GM20431 (cell line): Measurements from ENCODE around the gene NAALADL2.

Source experiments
- in situ Hi-C: fragments of 300-500 bp; cut with MseI, MboI; formaldehyde crosslinking; loops from one replicate; pipeline ENCODE4 v1.15.0; 2020; ENCODE audit warnings: low sequenced_read_pairs; ENCODE audit not compliant: unreplicated experiment

The NAALADL2 gene

GRCh38 chr3:174958671-174959328 is 99.7 kb downstream of the NAALADL2 start:
- in situ Hi-C loops = no loop called here

- in situ Hi-C loops = no loop called here
Measured at GRCh38 chr3:174959556-174960065, 100.5 kb downstream of the NAALADL2 start.

DNA sequence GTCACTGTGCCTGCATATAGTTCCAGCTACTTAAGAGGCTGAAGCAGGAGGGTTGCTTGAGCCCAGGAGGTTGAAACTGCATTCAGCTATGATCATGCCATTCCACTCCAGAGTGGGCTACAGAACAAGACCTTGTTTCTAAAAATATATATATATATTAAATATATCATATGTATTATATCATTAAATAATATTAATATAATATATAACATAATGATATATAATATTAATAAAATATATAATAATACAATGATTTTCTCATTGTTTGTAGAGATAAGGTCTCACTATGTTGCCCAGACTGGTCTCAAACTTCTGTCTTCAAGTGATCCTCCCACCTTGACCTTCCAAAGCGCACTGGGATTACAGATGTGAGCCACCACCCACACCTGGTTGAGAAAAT is 101.8 kb downstream of the NAALADL2 start:
- in situ Hi-C loops = no loop called here

- in situ Hi-C loops = no loop called here
Measured at GRCh38 chr3:174973465-174973864, 114.3 kb downstream of the NAALADL2 start.

DNA sequence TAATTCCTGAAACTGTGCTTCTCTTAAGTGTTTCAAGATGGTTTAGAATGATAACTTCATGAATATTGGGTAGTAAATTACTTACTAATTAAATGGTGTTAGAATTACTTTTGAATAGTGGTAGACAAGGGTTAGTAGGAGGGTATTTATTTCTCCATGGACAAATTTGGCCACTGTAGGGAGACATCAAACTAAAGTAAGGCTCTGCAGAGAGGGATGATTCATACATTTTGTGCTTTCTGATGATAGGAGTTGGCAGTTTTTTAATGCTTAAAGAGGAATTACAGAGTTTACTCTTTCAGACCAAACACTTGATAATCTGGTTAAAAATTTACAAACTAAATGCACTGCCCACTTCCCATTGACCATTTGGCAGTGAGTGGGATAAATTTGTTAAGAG is 127.6 kb downstream of the NAALADL2 start:
- in situ Hi-C loops = no loop called here

- in situ Hi-C loops = no loop called here
Measured at GRCh38 chr3:175001091-175001490, 142.0 kb downstream of the NAALADL2 start.

- in situ Hi-C loops = no loop called here
Measured at GRCh38 chr3:175002732-175003143, 143.6 kb downstream of the NAALADL2 start.

DNA sequence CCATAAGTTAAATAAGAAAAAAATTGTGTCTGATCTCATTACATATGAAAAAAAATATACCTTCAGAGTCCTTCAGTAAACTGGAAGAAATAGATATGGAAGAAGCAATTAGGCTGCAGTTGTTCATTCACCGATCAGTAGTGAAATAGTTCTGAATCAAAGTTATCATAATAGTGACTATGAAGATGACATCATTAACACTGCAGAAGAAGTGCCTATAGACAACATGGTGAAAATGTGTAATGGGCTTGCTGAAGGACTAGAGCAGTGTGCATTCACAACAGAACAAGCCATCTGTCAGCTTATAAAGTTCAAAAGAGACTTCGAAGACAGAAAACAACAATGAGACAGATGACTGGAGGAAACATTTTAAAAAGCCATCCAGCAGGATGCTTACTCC is 144.5 kb downstream of the NAALADL2 start:
- in situ Hi-C loops = no loop called here

DNA sequence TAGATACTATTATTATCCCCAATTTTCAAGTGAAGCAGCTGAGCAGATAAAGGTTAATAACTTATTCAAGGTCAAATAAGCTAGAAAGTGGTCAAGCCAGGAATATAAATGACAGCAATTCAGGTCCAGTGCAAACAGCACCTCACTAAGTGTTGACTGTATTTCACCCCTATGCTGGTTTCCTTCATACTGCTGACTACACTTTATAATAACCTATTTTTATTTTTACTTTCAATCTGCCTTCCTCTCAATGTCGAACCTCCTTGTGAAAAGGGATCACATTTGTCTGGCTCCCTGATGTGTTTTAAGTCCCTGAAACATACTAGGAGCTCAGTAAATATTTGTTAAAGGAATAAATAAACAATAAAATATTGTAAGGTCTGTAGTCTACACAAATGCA is 146.1 kb downstream of the NAALADL2 start:
- in situ Hi-C loops = no loop called here

DNA sequence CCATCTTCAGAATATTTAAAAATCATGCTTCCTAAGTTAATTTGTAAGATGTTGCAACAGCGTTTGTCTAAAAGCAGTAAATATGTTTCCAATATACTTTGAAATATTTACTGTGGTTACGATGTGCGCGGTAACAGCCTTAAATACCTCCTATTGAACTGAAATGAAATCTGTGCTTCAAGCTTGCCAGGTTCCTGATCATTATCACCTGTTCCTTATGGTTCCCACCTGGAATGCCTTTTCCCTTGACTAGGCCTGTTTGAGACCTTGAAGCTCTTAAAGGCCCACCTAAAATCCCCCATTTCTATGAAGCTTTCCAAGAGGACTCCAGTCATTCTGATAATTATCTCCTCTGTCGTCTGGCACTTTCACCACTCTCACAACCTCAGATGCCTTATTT is 146.7 kb downstream of the NAALADL2 start:
- in situ Hi-C loops = no loop called here

GRCh38 chr3:175007306-175007705 is 148.2 kb downstream of the NAALADL2 start:
- in situ Hi-C loops = no loop called here

DNA sequence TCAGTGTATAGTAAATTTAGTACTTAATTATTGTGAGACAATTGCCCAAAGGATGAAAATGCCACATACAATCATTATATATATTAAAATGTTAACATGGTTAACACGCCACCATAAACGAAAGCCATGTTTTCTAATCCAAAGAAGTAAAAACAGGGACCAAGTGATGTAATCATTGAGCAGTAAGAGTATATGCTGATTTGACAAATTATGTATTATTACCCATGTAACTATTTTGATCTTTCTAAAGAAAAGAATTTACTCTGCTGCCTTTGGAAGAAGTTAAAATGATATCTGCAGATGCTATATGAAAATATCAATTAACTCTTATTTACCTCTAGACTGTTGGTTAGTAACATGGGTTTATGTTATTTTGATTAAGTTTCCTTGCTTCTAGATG is 150.2 kb downstream of the NAALADL2 start:
- in situ Hi-C loops = no loop called here

DNA sequence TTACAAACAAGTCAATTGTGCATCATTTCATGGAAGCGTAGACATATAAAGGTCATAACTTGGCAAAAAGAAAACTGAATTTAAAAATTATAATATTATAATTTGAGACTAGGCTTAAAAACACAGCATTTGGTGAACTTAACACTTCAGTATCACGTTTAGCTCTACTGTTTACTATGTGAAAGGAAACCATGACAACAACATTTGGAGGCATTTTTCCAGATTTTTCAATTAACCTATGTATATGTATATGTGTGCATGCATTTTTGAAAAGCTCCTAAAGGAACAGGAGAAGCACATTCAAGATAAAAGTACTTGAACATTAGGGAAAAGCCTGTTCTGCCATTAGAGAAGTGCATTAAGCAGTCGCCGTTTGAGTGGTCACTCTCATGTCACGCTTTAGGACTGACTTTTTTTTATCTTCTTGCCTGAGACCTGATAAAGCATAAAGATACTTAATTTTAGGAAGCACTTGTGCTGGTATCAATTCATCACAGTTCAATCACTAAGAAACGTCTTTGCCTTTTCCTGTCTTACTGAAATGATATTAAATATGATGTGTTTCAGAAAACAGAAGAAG is 156.0 kb downstream of the NAALADL2 start:
- in situ Hi-C loops = no loop called here

- in situ Hi-C loops = no loop called here
Measured at GRCh38 chr3:175018946-175019727, 160.0 kb downstream of the NAALADL2 start.

DNA sequence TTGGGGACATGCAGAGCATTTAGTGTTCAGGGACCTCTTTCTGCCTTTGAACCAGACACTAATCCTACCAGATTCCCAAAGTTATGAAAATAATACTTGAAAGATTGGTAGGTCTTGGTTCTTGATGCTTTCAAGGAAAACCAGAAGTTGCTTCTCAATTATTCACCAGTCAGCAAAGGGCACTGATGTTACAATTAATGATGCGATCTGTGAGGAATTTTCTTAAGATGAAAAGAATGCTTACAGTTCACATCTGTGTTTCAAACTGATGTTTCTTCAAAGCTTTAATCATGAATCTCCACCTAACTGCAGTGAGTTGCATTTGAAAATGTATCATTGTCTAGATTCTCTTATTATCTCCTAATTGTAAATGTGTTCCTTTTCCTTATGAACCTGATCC is 161.0 kb downstream of the NAALADL2 start:
- in situ Hi-C loops = no loop called here

GRCh38 chr3:175029828-175030227 is 170.7 kb downstream of the NAALADL2 start:
- in situ Hi-C loops = no loop called here

- in situ Hi-C loops = no loop called here
Measured at GRCh38 chr3:175039875-175040274, 180.7 kb downstream of the NAALADL2 start.

DNA sequence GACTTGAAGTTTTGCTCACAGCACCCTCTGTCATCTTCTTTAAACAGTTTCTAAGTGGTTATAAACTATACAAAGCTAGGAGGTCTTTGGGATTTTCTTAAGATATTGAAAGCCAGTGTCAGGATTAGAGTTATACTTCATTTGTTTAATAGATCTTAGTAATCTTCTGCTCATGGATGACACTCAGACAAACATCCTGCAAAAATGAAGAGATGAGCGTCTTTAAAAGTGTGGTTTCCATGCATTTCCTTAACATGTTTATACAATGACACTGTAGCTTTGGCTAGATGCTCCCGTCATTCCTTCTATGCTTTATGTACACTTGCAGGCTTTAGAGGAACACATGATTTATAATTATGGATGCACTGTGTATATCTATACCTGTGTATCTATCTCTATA is 182.2 kb downstream of the NAALADL2 start:
- in situ Hi-C loops = no loop called here

- in situ Hi-C loops = no loop called here
Measured at GRCh38 chr3:175046601-175047000, 187.5 kb downstream of the NAALADL2 start.

- in situ Hi-C loops = no loop called here
Measured at GRCh38 chr3:175047786-175048185, 188.7 kb downstream of the NAALADL2 start.

DNA sequence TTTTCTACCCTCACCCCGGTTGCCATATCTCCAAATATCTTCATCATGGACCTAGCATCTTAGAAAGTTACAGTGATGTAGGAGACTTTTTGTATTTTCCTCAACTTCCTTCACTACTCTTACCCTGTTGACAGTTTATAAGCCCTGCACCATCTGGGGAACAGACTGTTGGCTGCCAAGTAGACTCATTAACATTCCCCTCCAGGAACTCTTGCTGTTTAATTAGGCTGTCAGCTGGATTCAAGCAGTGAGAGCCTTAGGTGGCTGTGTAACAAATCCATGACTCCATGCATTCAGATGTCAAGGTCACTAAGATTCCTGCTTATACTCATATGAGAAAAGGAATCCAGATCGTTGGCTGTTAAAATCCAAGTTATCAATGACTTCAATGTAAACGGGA is 198.3 kb downstream of the NAALADL2 start:
- in situ Hi-C loops = no loop called here
